Measurements from ENCODE around the gene UGT2B28. TPM values are rescaled to one million over a fixed set of nuclear protein-coding genes. Genes with fewer than 3 reads are reported as not detected.
A peak's percentile ranks its signal among the peaks of the same experiment; 100 is the strongest.
"Not testable (repeated sequence)": the region's sequence is repeated elsewhere in the genome, so short reads cannot be mapped to it uniquely, and the experiment has no call there.

Gene UGT2B28
- total RNA-seq (2014; rRNA removed; shearing (Covaris generic)), result not detected in 2 replicates

DNA sequence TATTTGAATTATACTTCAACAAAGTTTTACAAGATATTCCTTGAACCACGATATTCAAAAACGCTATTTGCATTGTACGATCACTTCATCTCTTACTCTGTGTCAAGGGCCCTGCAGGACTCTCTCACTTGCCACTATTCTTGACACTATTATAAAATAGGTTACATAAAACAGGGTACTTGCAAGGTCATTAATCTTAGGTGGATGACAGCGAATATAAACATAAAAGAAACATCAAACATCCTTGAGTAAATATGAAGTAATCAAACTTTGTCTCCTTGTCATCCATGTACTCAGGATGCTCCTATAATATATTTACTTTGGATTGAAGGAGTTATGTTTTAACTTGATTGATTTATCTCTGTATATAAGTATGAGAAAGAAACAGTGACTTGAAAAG lies at the start of gene UGT2B28:
TSS of gene UGT2B28 (plus strand) at position 395 of the 400 bp plus-strand sequence. CDS start 26 bp downstream, outside the sequence.
- not testable (repeated sequence) for H3K27me3 ChIP-seq; H3K4me3 ChIP-seq; DNase-seq; H3K27ac ChIP-seq; H3K36me3 ChIP-seq; H3K4me1 ChIP-seq; H3K9me3 ChIP-seq (replicated peaks)

DNA sequence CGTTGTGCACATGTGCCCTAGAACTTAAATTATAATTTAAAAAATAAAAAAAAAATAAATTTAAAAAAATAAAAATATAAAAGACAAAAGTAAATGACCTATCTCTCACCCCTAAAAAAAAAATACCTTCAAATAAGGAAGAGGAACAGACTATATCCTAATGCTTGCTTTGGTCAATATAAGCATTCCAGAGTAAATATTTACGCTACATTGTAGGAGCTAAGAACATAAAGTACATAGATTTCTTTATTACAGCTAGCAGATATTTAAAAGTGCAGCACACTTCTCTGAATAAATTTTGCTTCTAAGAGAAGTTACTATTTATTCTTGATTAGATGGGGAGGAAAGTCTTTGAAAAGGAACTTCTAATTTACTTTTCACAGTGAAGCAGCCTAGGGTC lies 41.2 kb upstream of the UGT2B28 start:
- no peaks in the 10 kb centered on the region for H3K9me3 ChIP-seq (replicated peaks)
- DNase-seq, result no peak
- no peaks in the 10 kb centered on the region for H3K4me1 ChIP-seq
- no peak overlapping the region for H3K27ac ChIP-seq
- H3K36me3 ChIP-seq, result no peaks in the 10 kb centered on the region
- H3K4me3 ChIP-seq, result no peak overlapping the region
- H3K27me3 ChIP-seq, result no peaks in the 10 kb centered on the region

DNA sequence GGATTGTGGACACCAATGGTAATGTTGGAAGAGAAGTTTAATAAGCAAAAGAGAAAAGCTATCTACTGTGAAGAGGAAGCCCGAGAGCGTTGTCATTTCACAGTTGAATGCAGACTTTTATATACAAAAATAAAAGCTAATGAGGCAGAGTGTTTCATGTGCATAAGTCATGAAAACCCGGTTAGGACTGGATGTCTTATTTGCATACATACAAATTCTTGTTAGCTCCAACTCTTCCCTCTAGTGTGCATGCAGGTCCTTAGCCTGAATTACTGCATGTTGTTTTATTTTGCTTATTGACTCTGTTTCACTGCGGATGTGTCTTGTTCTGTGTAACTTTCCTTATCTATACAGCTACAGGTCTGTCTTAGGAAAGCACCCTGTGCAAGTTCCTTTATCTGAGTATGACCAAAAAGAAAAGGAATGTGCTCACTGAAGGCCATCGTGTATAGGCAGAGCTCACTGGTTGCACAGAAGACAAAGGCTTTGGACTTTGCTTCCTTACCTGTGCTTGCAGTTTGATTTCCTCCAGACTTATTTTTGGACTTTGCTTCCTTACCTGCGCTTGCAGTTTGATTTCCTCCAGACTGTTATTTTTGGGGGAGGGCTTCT lies 40.6 kb upstream of the UGT2B28 start:
- Histone ChIP-seq H3K9me3 (replicated peaks) (no peaks in the 10 kb centered on the region), H3K4me3 (no peak overlapping the region), H3K36me3 (no peaks in the 10 kb centered on the region), H3K27ac (no peak overlapping the region), H3K27me3 (no peaks in the 10 kb centered on the region), H3K4me1 (no peaks in the 10 kb centered on the region)
- no peak for DNase-seq

DNA sequence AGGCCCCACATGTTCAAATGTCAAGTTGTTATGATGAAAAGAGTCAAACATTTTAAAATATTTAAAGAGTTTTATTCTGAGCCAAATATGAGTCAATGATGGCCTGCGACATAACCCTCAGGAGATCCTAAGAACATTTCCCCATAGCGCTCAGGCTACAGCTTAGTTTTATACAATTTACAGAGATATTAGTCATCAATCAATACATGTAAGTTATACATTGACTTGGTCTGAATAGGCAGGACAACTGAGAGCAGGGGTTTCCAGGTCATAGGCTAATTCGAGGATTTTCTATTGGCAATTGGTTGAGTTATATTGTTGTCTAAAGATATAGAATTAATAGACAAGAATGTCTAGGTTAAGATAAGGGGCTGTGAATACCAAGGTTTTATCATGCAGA lies 39.5 kb upstream of the UGT2B28 start:
- H3K36me3 ChIP-seq; H3K27me3 ChIP-seq; H3K4me1 ChIP-seq; H3K4me3 ChIP-seq; H3K27ac ChIP-seq; DNase-seq; H3K9me3 ChIP-seq (replicated peaks): not testable (repeated sequence)

DNA sequence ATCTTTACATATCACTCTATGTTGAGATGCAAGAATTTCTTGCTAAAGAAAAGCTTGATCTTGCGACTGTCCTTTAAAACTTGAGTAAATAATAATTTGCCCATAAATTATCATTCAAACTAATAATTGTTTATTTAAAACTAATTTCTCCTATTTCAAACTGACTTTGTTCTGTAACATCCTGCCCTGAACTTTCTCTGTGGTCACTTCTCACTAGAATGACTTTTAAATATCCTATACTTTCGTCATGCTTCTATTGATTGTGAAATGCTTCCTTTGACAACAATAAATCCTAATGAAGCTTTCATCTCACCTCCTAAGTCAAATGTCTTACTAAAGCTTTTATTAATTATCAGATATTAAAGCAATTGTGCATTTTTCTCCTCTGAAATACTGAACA lies 38.5 kb upstream of the UGT2B28 start:
- not testable (repeated sequence) for H3K4me1 ChIP-seq; DNase-seq; H3K9me3 ChIP-seq (replicated peaks); H3K27ac ChIP-seq; H3K27me3 ChIP-seq; H3K4me3 ChIP-seq; H3K36me3 ChIP-seq

DNA sequence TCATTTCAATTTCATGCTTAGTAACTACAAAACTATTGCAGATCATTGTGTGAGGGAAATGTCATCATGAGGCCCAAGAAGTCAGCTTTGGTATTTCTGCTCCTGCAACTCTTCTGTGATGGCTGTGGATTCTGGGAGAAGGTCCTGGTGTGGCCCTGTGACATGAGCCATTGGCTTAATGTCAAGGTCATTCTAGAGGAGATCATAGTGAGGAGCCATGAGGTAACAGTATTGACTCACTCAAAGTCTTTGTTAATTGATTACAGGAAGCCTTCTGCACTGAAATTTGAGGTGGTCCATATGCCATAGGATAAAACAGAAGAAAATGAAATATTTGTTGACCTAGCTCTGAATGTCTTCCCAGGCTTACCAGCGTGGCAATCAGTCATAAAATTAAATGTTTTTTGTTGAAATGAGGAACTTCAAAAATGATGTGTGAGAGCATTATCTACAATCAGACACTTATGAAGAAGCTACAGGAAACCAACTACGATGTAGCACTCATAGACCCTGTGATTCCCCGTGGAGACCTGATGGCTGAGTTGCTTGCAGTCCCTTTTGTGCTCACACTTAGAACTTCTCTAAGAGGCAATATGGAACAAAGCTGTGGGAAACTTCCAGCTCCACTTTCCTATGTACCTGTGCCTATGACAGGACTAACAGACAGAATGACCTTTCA lies 37.6 kb upstream of the UGT2B28 start:
- not testable (repeated sequence) for DNase-seq; H3K4me3 ChIP-seq; H3K36me3 ChIP-seq; H3K9me3 ChIP-seq (replicated peaks); H3K4me1 ChIP-seq; H3K27me3 ChIP-seq; H3K27ac ChIP-seq

DNA sequence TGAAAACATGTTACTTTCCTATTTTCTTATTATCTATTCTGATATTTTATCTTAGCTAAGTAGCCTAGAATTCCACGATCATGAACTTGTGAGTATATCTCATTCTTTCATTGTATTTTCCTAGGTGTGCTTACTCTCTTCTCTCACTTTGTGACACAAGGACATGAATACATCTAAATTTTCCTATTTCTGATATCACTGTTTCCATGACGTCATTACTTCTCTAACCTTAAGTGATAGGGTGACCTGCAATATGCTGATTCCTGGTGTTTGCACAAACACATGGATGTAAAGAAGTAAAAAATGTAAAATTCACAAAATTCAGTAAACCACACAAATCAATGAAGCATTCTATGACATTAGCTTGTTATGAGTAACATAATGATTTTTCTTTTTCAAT lies 29.4 kb upstream of the UGT2B28 start:
- not testable (repeated sequence) for H3K9me3 ChIP-seq (replicated peaks); H3K27ac ChIP-seq; DNase-seq; H3K4me3 ChIP-seq; H3K27me3 ChIP-seq; H3K4me1 ChIP-seq; H3K36me3 ChIP-seq

DNA sequence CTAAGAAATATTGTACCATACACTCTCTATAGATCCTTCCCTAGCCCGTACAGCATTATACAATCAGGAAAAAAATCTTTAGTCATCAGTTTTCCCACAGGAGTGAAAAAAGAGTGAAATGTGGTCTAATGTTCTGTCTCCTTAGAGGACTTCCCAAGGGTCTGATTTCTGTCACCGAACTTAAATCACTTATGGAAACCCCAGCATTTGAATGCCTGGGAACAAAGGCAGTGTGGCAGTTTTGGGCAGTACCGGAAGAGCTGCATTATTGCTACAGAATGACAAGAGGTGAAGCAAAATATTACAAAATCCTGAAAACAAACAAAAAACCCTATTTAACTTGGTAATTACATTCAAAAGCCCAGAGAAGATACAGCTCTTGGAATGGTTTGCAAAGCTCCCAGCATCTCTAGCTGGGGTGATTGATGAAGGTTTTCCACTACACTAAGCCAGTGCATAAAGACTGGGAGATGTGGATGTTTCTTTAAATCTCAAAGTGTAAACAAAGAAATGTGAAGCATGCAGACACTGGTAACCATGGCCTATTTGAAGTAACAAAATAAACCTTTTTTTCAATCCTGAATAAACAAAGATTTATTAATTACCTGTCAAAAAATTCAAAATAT lies 27.0 kb upstream of the UGT2B28 start:
- H3K27ac ChIP-seq; H3K4me3 ChIP-seq; H3K36me3 ChIP-seq; H3K9me3 ChIP-seq (replicated peaks); DNase-seq; H3K4me1 ChIP-seq; H3K27me3 ChIP-seq: not testable (repeated sequence)

DNA sequence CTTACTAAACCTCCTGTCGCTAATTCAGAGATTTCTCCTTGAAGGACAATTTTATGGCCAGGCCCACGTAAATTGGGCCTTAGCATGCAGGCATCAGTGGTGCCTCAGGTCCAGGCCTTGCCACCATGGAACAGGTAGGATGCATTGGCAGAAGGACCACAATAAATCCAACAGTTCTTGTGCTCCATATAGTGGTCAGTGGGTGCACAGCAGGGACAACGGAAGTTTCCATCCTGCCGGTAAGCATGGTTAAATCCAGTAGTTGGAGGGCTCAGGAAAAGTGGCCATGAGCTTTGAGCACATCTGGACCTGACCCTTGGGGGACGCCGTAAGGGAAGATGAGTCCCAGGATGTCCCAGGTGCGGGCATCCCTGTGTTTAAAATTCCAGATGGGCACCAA lies 11.7 kb upstream of the UGT2B28 start:
- H3K9me3 ChIP-seq (replicated peaks); H3K27me3 ChIP-seq; H3K4me3 ChIP-seq; H3K36me3 ChIP-seq; H3K4me1 ChIP-seq; H3K27ac ChIP-seq; DNase-seq: not testable (repeated sequence)

DNA sequence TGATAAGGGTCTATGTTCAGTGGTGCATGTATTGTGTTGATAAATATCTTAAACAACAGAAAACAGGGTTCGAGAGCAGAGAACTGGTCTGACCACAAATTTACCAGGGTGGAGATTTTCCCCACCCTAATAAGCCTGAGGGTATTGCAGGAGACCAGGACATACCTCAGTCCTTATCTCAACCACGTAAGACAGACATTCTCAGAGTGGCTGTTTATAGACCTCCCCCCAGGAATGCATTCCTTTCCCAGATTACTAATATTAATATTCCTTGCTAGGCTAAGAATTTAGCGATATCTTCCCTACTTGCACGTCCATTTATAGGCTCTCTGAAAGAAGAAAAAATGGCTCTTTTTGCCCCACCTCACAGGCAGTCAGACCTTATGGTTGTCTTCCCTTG lies 16.1 kb downstream of the UGT2B28 start:
- H3K36me3 ChIP-seq; H3K4me1 ChIP-seq; H3K27me3 ChIP-seq; H3K9me3 ChIP-seq (replicated peaks); DNase-seq; H3K4me3 ChIP-seq; H3K27ac ChIP-seq: not testable (repeated sequence)

DNA sequence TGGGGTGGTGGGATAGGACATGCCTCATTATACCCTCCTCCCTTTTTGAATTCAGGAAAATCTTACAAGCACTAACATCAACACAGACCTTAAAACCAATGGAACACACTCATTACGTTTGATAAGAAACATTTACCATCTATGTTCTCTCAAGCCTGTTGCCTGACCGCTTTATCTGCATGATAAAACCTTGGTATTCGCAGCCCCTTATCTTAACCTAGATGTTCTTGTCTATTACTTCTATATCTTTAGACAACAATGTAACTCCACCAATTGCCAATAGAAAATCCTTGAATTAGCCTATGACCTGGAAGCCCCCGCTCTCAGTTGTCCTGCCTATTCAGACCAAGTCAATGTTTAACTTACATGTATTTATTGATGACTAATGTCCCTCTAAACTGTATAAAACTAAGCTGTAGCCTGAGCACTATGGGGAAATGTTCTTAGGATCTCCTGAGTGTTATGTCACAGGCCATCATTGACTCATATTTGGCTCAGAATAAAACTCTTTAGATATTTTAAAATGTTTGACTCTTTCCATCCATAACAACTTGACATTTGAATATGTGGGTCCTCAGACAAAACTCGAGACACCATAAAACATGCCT lies 28.3 kb downstream of the UGT2B28 start:
- DNase-seq; H3K4me1 ChIP-seq; H3K27ac ChIP-seq; H3K27me3 ChIP-seq; H3K4me3 ChIP-seq; H3K36me3 ChIP-seq; H3K9me3 ChIP-seq (replicated peaks): not testable (repeated sequence)

DNA sequence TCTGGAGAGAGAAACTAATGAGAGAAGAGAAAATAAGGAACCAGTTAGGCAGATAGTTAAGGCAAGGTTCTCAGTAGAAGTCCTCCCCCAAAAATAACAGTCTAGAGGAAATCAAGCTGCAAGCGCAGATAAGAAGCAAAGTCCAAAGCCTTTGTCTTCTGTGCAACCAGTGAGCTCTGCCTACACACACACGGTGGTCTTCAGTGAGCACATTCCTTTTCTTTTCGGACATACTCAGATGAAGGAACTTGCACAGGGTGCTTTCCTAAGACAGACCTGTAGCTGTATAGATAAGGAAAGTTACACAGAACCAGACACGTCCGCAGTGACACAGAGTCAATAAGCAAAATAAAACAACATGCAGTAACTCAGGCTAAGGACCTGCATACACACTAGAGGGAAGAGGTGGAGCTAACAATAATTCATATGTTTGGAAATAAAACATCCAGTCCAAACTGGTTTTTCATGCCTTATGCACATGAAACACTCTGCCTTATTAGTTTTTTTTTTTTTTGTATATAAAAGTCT lies 29.3 kb downstream of the UGT2B28 start:
- not testable (repeated sequence) for H3K27ac ChIP-seq; H3K36me3 ChIP-seq; H3K9me3 ChIP-seq (replicated peaks); DNase-seq; H3K4me3 ChIP-seq; H3K27me3 ChIP-seq; H3K4me1 ChIP-seq

DNA sequence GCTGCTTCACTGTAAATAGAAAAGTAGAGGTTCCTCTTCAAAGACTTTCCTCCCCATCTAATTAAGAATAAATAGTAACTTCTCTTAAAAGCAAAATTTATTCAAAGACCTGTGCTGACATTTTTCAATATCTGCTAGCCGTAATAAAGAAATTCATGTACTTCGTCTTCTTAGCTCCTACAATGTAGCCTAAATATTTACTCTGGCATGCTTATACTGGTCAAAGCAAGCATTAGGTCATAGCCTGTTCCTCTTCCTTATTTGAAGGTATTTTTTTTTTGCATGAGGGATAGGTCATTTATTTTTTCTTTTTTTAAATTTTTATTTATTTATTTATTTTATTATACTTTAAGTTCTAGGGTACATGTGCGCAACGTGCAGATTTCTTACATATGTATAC lies 30.0 kb downstream of the UGT2B28 start:
- not testable (repeated sequence) for H3K4me1 ChIP-seq; H3K9me3 ChIP-seq (replicated peaks); DNase-seq; H3K27ac ChIP-seq; H3K27me3 ChIP-seq; H3K4me3 ChIP-seq; H3K36me3 ChIP-seq

DNA sequence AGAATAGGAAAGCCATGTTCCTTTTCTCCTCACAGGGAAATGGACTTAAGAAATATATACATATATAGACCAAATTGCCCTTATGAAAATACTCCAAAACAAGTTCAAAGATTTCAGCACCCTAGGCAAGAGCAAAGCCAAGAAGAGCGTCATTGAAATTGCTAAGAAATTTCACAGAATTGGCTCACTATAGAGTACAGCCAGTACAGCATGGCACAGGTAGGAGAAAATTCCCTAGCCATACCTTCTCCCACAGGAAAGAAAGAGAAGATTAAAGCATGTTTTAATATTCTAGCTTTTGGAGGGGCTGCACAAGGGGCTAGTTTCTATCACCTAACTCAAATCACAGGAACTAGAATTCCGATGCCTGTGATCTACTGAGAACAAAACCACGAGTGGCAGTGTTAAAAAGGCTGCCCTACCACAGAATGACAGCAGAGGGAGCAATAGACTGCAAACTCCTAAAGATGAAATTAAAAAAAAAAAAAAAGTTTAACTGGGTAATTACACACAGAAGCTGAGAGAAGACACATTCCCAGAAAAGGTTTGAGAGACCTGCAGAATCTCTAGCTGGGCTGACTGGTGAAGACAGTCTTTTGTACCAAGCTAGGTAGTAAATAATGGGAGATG lies 37.5 kb downstream of the UGT2B28 start:
- not testable (repeated sequence) for H3K4me3 ChIP-seq; H3K27ac ChIP-seq; H3K36me3 ChIP-seq; H3K4me1 ChIP-seq; H3K9me3 ChIP-seq (replicated peaks); H3K27me3 ChIP-seq
- DNase-seq, result peak; percentile 17 to 62

DNA sequence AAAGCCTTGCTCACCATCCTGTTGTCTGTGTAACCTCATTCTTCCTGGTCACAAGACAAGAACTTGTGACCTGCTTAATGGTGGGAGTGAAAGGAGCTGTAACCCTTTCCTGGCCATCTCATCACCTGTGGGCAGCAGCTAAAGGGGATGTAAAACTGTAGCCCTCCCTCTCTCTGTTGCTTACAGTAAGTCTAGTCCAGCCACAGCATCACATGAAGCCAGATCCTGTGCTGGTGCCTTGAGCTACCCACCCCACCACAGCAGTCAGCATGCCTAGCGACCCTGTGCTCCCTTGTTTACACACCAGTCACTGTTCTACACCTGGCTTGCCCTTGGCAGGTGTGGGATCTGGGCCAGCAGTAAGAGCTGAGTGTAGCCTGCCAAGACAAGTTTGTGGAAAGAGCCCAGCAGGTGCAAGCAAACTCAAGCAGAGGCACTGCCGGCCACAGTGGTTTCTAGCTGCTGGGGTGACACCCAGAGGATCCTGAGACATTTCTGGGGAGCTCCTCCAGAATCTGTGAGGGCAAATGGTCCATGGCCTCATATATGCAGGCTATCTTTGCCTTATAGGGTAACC lies 41.0 kb downstream of the UGT2B28 start:
- Histone ChIP-seq H3K27ac (no peak overlapping the region), H3K4me1 (peaks cover 4% of the 10 kb centered on the region; the same call in 1 of the 2 replicates), H3K27me3 (no peaks in the 10 kb centered on the region), H3K9me3 (replicated peaks) (no peaks in the 10 kb centered on the region), H3K4me3 (no peak overlapping the region), H3K36me3 (no peaks in the 10 kb centered on the region)
- DNase-seq, result peak in 1 of 2 experiments; percentile 8

Measured in SJCRH30 (cell line).